A549 (cell line): Measurements from ENCODE around the gene CABYR. TPM values are rescaled to one million over a fixed set of nuclear protein-coding genes. Genes with fewer than 3 reads are reported as not detected.

Source experiments
- ATAC-seq, 2 experiments: fragments of 200-7000 bp in 1 of 2; fragments of >200 bp in 1 of 2; cut with Nextera tagmentation in 1 of 2; cut with Tn5 transposase in 1 of 2; 3 replicates each; pipeline versions ENCODE4 v1.8.0 to v1.9.1; 2018 to 2020; ENCODE audit warnings: mild to moderate bottlenecking in 1 of 2, moderate library complexity in 1 of 2
- CTCF ChIA-PET: fragments of 300-600 bp; sonication (Branson Sonifier 250); formaldehyde crosslinking; extraction: SDS; loops from one replicate; lab custom pipeline; 2021; ENCODE audit warnings: antibody characterized with exemption, inconsistent platforms; lab: Yijun Ruan, JAX
- POLR2A ChIA-PET: fragments of 350-600 bp; formaldehyde crosslinking; extraction: SDS; loops from one replicate; lab custom pipeline; 2021; ENCODE audit warnings: antibody characterized with exemption, inconsistent platforms; lab: Yijun Ruan, JAX
- DNase-seq, 2 experiments: peaks; one replicate each; pipeline versions ENCODE4 v3.0.0 to v3.0.0-alpha.2; 2011 to 2016; ENCODE audit warnings: low read depth in 1 of 2, low spot score in 1 of 2
- FAIRE-seq: peaks from 2 replicates; lab custom pipeline; 2011; peaks lifted over from hg19 to GRCh38; lab: Jason Lieb, UNC
- H3K27ac ChIP-seq, 2 experiments: fragments of >200 bp; sonication (Bioruptor Twin); formaldehyde crosslinking; 3 replicates each; pipeline ENCODE4 v1.5.1; 2016 to 2017
- H3K4me1 ChIP-seq: fragments of >200 bp; sonication (Bioruptor Twin); formaldehyde crosslinking; 3 replicates; pipeline ENCODE4 v1.6.1; 2016
- H3K4me2 ChIP-seq: fragments of >200 bp; sonication (Bioruptor Twin); formaldehyde crosslinking; 3 replicates; pipeline ENCODE4 v1.6.1; 2016
- H3K4me3 ChIP-seq: fragments of >200 bp; sonication (Bioruptor Twin); formaldehyde crosslinking; 3 replicates; pipeline ENCODE4 v1.5.1; 2016
- H3K9me3 ChIP-seq: fragments of >200 bp; sonication (Bioruptor Twin); formaldehyde crosslinking; 3 replicates; pipeline ENCODE4 v1.6.1; 2016
- CBX8 ChIP-seq: fragments of 200-600 bp; sonication (generic); IDR thresholded peaks from 2 replicates; pipeline ENCODE4 v1.6.1; 2016
- CHD2 ChIP-seq: fragments of 150-350 bp; IDR thresholded peaks from 2 replicates; pipeline ENCODE4 v1.6.1; 2014; ENCODE audit warnings: low read length; ENCODE audit not compliant: partially characterized antibody
- CHD4 ChIP-seq: fragments of 200-600 bp; sonication (generic); IDR thresholded peaks from 2 replicates; pipeline ENCODE4 v1.6.1; 2016; ENCODE audit warnings: antibody characterized with exemption, mild to moderate bottlenecking, borderline replicate concordance
- EHF ChIP-seq: fragments of 250-450 bp; sonication (Bioruptor Pico); IDR thresholded peaks from 2 replicates; pipeline ENCODE4 v1.5.0; 2020; ENCODE audit warnings: mild to moderate bottlenecking
- HDAC2 ChIP-seq: fragments of 200-600 bp; sonication (generic); IDR thresholded peaks from 2 replicates; pipeline ENCODE4 v1.6.1; 2016
- HEYL ChIP-seq: fragments of 250-450 bp; sonication (Bioruptor Pico); IDR thresholded peaks from 2 replicates; pipeline ENCODE4 v1.8.0; 2021; ENCODE audit warnings: mild to moderate bottlenecking, moderate library complexity
- MAFK ChIP-seq: fragments of 450-650 bp; IDR thresholded peaks from 2 replicates; pipeline ENCODE4 v1.6.1; 2014; ENCODE audit not compliant: partially characterized antibody
- PHF8 ChIP-seq: fragments of 200-600 bp; sonication (generic); IDR thresholded peaks from 2 replicates; pipeline ENCODE4 v1.6.1; 2016; ENCODE audit warnings: low read depth, mild to moderate bottlenecking, antibody characterized with exemption, moderate library complexity, borderline replicate concordance
- POLR2A ChIP-seq: IDR thresholded peaks from 2 replicates; pipeline ENCODE4 v1.6.1; 2012; ENCODE audit warnings: mild to moderate bottlenecking, low read length
- RAD21 ChIP-seq, 2 experiments: fragments of >200 bp in 1 of 2; sonication (Bioruptor Twin) in 1 of 2; formaldehyde crosslinking in 1 of 2; IDR thresholded peaks in 1 of 2; conservative IDR thresholded peaks in 1 of 2; 2 replicates in 1 of 2; 3 replicates in 1 of 2; pipeline ENCODE4 v1.6.1; 2012 to 2018; ENCODE audit warnings: inconsistent platforms in 1 of 2
- RCOR1 ChIP-seq: fragments of 150-350 bp; IDR thresholded peaks from 2 replicates; pipeline ENCODE4 v1.6.1; 2014; ENCODE audit warnings: antibody characterized with exemption, low read length, low read depth
- ZNF302 ChIP-seq: fragments of 250-450 bp; sonication (Bioruptor Pico); IDR thresholded peaks from 2 replicates; pipeline ENCODE4 v1.9.0; 2021; ENCODE audit warnings: inconsistent platforms, mild to moderate bottlenecking, moderate library complexity
- ZSCAN20 ChIP-seq: fragments of 250-450 bp; sonication (Bioruptor Pico); IDR thresholded peaks from 2 replicates; pipeline ENCODE4 v1.8.0; 2022; ENCODE audit warnings: mild to moderate bottlenecking, moderate library complexity
- WGBS: methylation state at CpG from one replicate; pipeline ENCODE4 v1.1.6; 2017; ENCODE audit errors: missing lambda C conversion rate; 5-methylcytosine and 5-hydroxymethylcytosine counted together
- polyA plus RNA-seq, 4 experiments: library from polyadenylated mRNA; depleted of rRNA in 3 of 4; stranded (reverse); fragments of >200 nt; fragmentation: RNase III in 1 of 4; extraction: RNeasy Plus Mini Kit Qiagen cat#74134 plus additional on column Dnase treatment in 1 of 4; gene quantifications; 2 replicates in 3 of 4; 3 replicates in 1 of 4; pipeline ENCODE4 v1.2.3, GENCODE V29; 2011 to 2017
- TF ChIP-seq, protein P1 (sequence below): fragments of >200 bp; sonication (Bioruptor Twin); formaldehyde crosslinking; IDR thresholded peaks from 3 replicates; pipeline ENCODE4 v1.6.1; 2016
- TF ChIP-seq, protein P2 (sequence below): IDR thresholded peaks from 2 replicates; pipeline ENCODE4 v1.6.1; 2012
- TF ChIP-seq, protein P3 (sequence below): fragments of 150-350 bp; IDR thresholded peaks from 2 replicates; pipeline ENCODE4 v1.6.1; 2014; ENCODE audit warnings: low read depth, mild to moderate bottlenecking, low read length
- TF ChIP-seq, protein P4 (sequence below): fragments of 250-450 bp; sonication (Bioruptor Pico); IDR thresholded peaks from 2 replicates; pipeline ENCODE4 v1.5.0; 2020; ENCODE audit warnings: low read depth, mild to moderate bottlenecking, moderate library complexity

The CABYR gene
- polyA plus RNA-seq, 2 of the 4 experiments (the other 2 are of a cell fraction), result 14.8 to 22.1 TPM

DNA sequence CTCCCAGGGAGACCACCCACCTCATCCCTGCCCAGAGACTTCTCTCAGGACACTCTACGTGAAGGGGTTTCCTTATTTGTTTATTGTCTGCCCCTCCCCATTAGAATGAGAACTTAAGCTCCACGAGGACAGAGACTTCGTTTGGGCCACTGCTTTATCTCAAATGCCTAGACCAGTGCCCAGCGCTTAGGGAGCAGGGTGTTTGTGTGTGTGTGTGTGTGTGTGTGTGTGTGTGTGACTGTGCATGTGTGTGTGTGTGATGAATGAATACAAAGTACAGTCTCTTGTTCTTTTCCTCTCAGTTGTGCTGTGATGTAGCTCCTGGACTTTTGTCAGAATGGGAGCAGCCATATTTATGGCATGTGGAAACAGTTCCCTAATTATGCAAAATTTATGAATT is 34.4 kb upstream of the CABYR start:
- Histone ChIP-seq H3K27ac (no peak overlapping the region), H3K4me3 (no peak overlapping the region), H3K4me1 (no peaks in the 10 kb centered on the region), H3K9me3 (no peaks in the 10 kb centered on the region)
- ATAC-seq (no peak), FAIRE-seq (no peak)
- POLR2A ChIA-PET, result interaction anchor here (1.1 kb wide), 1 partner anchor 34 kb away, joined by 3 read pairs; the partner anchor contains the start of gene CABYR
- CTCF ChIA-PET, result interaction anchor here (0.8 to 1.1 kb wide), 2 partner anchors 28 to 280 kb away, joined by 3 read pairs; no protein-coding TSS in a partner anchor
- 93% methylated on average over 4 of the region's 4 CpGs for WGBS
- TF ChIP-seq CHD4 (no peak), POLR2A (no peak), EHF (CRISPR knock-in tag) (no peak), PHF8 (no peak), RAD21 (conservative IDR thresholded peaks at IDR 0.05 in 1 of 2, IDR thresholded peaks at IDR 0.05 in 1 of 2) (no peak), HEYL (no peak), CHD2 (no peak), ZSCAN20 (CRISPR knock-in tag) (no peak)
- TF ChIP-seq, all 56 proteins: peak for 0
- no peak for DNase-seq
- no peak overlapping the region for H3K4me2 ChIP-seq

DNA sequence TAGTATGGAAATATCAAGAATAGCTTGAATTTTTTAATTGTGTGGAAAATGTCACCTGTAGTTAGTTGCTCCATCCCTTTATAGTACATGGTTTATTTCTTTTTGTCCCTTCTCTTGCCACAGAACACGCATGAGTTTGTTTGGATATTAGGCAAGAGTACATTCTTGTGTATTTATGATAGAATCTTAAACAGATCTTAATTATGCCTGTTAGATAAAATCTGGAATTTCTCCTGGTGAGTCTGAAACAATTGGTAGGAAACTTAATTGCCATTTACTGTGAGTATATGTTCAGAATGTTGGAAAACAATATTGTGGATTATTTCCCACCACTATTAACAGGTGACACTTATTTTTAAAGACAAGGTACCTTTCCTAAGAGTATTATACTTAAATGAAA is 30.2 kb upstream of the CABYR start:
- no peak overlapping the region for H3K4me3 ChIP-seq
- no peak for DNase-seq
- no peaks in the 10 kb centered on the region for H3K9me3 ChIP-seq
- TF ChIP-seq MAFK, result no peak
- TF ChIP-seq, protein P1, sequence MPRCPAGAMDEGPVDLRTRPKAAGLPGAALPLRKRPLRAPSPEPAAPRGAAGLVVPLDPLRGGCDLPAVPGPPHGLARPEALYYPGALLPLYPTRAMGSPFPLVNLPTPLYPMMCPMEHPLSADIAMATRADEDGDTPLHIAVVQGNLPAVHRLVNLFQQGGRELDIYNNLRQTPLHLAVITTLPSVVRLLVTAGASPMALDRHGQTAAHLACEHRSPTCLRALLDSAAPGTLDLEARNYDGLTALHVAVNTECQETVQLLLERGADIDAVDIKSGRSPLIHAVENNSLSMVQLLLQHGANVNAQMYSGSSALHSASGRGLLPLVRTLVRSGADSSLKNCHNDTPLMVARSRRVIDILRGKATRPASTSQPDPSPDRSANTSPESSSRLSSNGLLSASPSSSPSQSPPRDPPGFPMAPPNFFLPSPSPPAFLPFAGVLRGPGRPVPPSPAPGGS, result no peak
- no peak for TF ChIP-seq ZNF302 (CRISPR knock-in tag)
- no peak for TF ChIP-seq HDAC2
- no peak for TF ChIP-seq CBX8
- TF ChIP-seq, protein P2, sequence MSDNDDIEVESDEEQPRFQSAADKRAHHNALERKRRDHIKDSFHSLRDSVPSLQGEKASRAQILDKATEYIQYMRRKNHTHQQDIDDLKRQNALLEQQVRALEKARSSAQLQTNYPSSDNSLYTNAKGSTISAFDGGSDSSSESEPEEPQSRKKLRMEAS, result no peak
- no peak overlapping the region for H3K4me2 ChIP-seq
- H3K4me1 ChIP-seq, result peaks cover 13% of the 10 kb centered on the region
- ATAC-seq, result no peak
- POLR2A ChIA-PET, result no interaction called here
- no peak for FAIRE-seq
- no peak overlapping the region for H3K27ac ChIP-seq
- WGBS, result 86% methylated on average over 1 of the region's 1 CpG
- CTCF ChIA-PET, result interaction anchor here (0.9 kb wide), 1 partner anchor 12 kb away, joined by 4 read pairs; no protein-coding TSS in a partner anchor

DNA sequence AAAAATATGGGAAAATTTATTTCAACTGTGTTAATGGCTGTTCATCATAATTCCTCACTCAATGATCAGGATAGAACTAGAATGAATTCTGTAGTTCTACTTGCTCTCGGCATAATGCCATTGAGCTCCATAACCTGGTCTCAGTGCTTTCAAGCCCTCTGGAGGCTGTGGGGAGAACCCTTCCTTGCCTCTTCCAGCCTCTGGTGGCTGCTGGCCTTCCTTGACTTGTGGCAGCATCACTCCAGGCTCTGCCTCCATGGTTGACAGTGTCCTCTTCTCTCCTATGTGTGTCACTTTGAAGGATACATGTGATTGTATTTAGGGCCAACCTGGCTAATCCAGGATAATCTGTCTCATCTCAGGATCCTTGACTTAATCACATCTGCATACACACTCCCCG is 26.9 kb upstream of the CABYR start:
- no peak overlapping the region for H3K4me2 ChIP-seq
- TF ChIP-seq, protein P3, sequence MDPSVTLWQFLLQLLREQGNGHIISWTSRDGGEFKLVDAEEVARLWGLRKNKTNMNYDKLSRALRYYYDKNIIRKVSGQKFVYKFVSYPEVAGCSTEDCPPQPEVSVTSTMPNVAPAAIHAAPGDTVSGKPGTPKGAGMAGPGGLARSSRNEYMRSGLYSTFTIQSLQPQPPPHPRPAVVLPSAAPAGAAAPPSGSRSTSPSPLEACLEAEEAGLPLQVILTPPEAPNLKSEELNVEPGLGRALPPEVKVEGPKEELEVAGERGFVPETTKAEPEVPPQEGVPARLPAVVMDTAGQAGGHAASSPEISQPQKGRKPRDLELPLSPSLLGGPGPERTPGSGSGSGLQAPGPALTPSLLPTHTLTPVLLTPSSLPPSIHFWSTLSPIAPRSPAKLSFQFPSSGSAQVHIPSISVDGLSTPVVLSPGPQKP, result no peak
- TF ChIP-seq, all 56 proteins: peak for 0
- ChIA-PET POLR2A (interaction anchor here (1.2 kb wide), 1 partner anchor 27 kb away, joined by 3 read pairs; the partner anchor contains the start of gene CABYR), CTCF (interaction anchor here (1.1 kb wide), 1 partner anchor 36 kb away, joined by 3 read pairs; no protein-coding TSS in a partner anchor)
- DNase-seq (peak in 1 of 2 experiments; percentile 11), FAIRE-seq (no peak), ATAC-seq (peak in 1 of 2 experiments; percentile 62; a peak in 3 of 6 replicates)
- WGBS, result 100% methylated on average over 2 of the region's 2 CpGs
- peaks cover 18% of the 10 kb centered on the region for H3K4me1 ChIP-seq
- H3K4me3 ChIP-seq, result no peak overlapping the region
- no peak overlapping the region; a peak in 1 of 6 replicates for H3K27ac ChIP-seq
- H3K9me3 ChIP-seq, result no peaks in the 10 kb centered on the region

DNA sequence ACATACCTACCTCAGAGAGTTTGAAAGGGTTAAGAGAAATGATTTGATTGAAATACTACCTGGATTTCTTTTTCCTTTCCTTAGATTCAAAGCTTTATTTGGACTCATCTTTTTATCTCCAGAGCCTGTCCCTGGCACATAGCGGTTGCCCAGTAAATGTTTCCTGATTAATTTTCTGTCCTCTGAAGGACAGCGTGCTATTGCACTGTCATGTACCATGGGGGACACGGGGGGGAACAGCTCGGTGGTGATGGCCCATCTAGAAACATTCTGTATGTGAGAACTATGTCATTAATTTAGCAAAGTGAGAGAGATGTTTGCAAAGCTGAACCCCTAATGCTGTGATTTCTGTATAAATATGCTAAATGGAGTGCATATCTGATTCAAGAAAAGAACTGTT is 26.4 kb upstream of the CABYR start:
- Histone ChIP-seq H3K4me1 (peaks cover 18% of the 10 kb centered on the region), H3K4me2 (peak overlapping the region; percentile 61; the same call in 2 of the 3 replicates), H3K4me3 (no peak overlapping the region), H3K9me3 (no peaks in the 10 kb centered on the region), H3K27ac (peak overlapping the region in 1 of 2 experiments; percentile 61; a peak in 1 of 6 replicates)
- DNase-seq (no peak), ATAC-seq (no peak), FAIRE-seq (no peak)
- WGBS, result 90% methylated on average over 4 of the region's 4 CpGs
- ChIA-PET CTCF (interaction anchor here (1.1 kb wide), 1 partner anchor 36 kb away, joined by 3 read pairs; no protein-coding TSS in a partner anchor), POLR2A (interaction anchor here (1.2 kb wide), 1 partner anchor 26 kb away, joined by 3 read pairs; the partner anchor contains the start of gene CABYR)
- TF ChIP-seq CHD4, result no peak
- no peak for TF ChIP-seq HDAC2
- no peak for TF ChIP-seq RCOR1
- TF ChIP-seq, protein P4, sequence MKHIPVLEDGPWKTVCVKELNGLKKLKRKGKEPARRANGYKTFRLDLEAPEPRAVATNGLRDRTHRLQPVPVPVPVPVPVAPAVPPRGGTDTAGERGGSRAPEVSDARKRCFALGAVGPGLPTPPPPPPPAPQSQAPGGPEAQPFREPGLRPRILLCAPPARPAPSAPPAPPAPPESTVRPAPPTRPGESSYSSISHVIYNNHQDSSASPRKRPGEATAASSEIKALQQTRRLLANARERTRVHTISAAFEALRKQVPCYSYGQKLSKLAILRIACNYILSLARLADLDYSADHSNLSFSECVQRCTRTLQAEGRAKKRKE, result no peak
